Measurements from ENCODE around the gene MEPCE. TPM values are rescaled to one million over a fixed set of nuclear protein-coding genes. Genes with fewer than 3 reads are reported as not detected.
A peak's percentile ranks its signal among the peaks of the same experiment; 100 is the strongest.

Gene MEPCE
- total and polyA plus RNA-seq, 2 donors (not counting 1 experiment from before 2014, with no cell fraction given) = 11.4 to 26.6 TPM

DNA sequence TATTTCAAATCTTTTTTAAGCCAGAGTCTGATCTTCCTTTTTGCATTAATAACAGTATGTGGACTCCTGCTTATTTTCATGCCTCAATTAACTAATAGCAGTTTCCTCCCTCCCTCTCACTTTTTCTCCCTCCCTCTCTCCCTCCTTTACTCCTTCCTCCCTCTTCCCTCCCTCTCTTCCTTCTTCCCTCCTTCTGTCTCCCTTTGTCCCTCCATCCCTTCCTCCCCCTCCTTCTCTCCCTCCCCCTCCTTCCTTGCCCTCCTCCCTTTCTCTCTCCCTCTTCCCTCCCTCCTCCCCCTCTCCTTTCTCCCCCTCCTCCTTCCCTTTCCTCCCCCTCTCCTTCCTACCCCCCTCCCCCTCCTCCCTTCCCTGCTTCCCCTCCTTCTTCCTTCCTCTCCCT lies 3.1 kb upstream of the MEPCE start:
- H3K9ac ChIP-seq (ENCODE audit: insufficient read depth, low read length) = no peak overlapping the region
- no peak overlapping the region for H2AFZ ChIP-seq (ENCODE audit: low read length)
- no peak overlapping the region for H3K4me2 ChIP-seq (ENCODE audit: extremely low read depth, insufficient read depth, low read length)
- H4K20me1 ChIP-seq (ENCODE audit: control insufficient read depth, extremely low read depth, insufficient read depth, low read length) = no peaks in the 10 kb centered on the region
- no peak for DNase-seq (ENCODE audit: low read depth in 2 of 2)
- H3K36me3 ChIP-seq (ENCODE audit: control insufficient read depth, insufficient read depth, low read length) = peaks cover 3% of the 10 kb centered on the region
- H3K79me2 ChIP-seq (ENCODE audit: control insufficient read depth, insufficient read depth, low read length) = peaks cover 12% of the 10 kb centered on the region
- H3K4me1 ChIP-seq (ENCODE audit: control insufficient read depth, extremely low read depth, insufficient read depth, low read length) = peaks cover 4% of the 10 kb centered on the region
- H3K9me3 ChIP-seq (ENCODE audit: control insufficient read depth, insufficient read depth, low read depth, low read length) = no peaks in the 10 kb centered on the region
- H3K27ac ChIP-seq (ENCODE audit: insufficient read depth, low read length) = no peak overlapping the region
- TF ChIP-seq, protein P1, sequence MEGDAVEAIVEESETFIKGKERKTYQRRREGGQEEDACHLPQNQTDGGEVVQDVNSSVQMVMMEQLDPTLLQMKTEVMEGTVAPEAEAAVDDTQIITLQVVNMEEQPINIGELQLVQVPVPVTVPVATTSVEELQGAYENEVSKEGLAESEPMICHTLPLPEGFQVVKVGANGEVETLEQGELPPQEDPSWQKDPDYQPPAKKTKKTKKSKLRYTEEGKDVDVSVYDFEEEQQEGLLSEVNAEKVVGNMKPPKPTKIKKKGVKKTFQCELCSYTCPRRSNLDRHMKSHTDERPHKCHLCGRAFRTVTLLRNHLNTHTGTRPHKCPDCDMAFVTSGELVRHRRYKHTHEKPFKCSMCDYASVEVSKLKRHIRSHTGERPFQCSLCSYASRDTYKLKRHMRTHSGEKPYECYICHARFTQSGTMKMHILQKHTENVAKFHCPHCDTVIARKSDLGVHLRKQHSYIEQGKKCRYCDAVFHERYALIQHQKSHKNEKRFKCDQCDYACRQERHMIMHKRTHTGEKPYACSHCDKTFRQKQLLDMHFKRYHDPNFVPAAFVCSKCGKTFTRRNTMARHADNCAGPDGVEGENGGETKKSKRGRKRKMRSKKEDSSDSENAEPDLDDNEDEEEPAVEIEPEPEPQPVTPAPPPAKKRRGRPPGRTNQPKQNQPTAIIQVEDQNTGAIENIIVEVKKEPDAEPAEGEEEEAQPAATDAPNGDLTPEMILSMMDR (conservative IDR thresholded peaks at IDR 0.05 in 1 of 2, IDR thresholded peaks at IDR 0.05 in 1 of 2; ENCODE audit: low read depth in 1 of 2, low read length in 2 of 2) = no peak
- TF ChIP-seq EZH2 (IDR thresholded peaks at IDR 0.05; ENCODE audit: low read length, missing control alignments) = no peak
- H3K4me3 ChIP-seq (replicated peaks in 1 of 4; ENCODE audit: control extremely low read depth in 1 of 4, insufficient read depth in 1 of 4, low read depth in 3 of 4, low read length in 4 of 4) = no peak overlapping the region
- no peaks in the 10 kb centered on the region for H3K27me3 ChIP-seq (ENCODE audit: control insufficient read depth, insufficient read depth, low read length)

DNA sequence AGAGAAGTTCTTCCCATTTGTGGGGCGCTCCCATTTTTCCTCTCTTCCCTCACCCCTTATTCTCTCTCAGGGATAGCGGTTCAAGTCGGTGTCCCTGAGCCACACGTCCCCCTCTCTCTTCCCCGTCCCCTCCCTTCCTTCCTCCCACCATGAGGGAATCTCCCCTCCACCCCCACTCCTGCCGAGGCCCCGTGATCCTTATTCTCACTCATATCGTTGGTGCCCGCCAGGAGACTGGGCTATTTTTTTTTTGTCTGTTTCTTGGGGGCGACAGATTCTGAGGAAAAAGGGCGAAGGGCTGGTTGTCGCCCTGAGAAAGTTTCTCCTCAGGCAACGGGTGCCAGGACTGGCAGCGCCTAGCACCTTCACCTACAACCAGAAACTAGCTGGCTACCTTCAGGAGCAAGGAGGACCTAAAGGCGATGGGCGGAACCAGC lies 1.9 kb upstream of the MEPCE start:
- TF ChIP-seq, protein P1 (conservative IDR thresholded peaks at IDR 0.05 in 1 of 2, IDR thresholded peaks at IDR 0.05 in 1 of 2; ENCODE audit: low read depth in 1 of 2, low read length in 2 of 2) = no peak
- no peak for TF ChIP-seq EZH2 (IDR thresholded peaks at IDR 0.05; ENCODE audit: low read length, missing control alignments)

DNA sequence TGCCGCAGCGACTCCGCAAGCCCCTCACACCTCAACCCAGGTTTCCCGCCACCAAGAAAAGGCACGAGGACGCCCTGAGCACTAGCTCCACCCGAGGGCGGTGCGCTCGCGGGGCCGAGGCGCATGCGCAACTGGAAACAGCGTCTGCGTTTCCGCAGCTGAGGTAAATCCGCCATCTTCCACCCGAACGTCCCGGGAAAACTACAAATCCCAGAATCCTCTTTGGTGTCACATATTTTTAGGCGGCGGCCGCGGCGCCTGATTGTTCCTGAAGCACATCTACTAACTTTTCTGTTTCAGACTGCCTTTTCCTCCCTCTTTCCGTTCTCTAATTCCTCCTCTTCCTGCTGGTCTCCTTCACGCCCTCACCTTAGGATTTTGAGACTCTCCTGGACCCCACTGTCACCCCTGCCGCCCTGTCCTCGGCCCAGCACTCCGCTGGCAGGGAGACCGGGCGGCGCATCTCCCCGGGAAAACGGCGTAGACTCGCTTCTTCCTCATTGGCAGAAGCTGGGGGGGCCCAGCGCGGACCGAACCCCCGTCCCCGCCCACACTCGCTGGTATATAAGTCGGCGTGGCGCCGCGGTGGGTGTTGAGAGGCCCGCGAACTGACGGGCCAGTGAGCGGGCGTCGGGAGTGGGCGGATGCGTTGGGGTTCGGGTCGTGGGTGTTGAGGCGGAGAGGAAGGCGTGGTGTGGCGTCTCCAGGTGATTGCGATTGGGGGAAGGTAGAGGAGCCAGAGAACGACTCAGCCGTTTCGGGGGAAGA lies 1.2 kb upstream of the MEPCE start, which contains the start of gene ZCWPW1:
Gene ZCWPW1, minus strand, starts transcription at position 505 of the 768 bp plus-strand sequence. CDS start 8,054 bp downstream, outside the sequence.
- Histone ChIP-seq H4K20me1 (ENCODE audit: control insufficient read depth, extremely low read depth, insufficient read depth, low read length) (no peaks in the 10 kb centered on the region), H2AFZ (ENCODE audit: low read length) (peak within 1 kb of the TSS; percentile 98), H3K4me1 (ENCODE audit: control insufficient read depth, extremely low read depth, insufficient read depth, low read length) (peaks cover 4% of the 10 kb centered on the region), H3K9me3 (ENCODE audit: control insufficient read depth, insufficient read depth, low read depth, low read length) (no peaks in the 10 kb centered on the region), H3K4me2 (ENCODE audit: extremely low read depth, insufficient read depth, low read length) (peak within 1 kb of the TSS; percentile 98), H3K27ac (ENCODE audit: insufficient read depth, low read length) (peak within 1 kb of the TSS; percentile 100), H3K79me2 (ENCODE audit: control insufficient read depth, insufficient read depth, low read length) (peaks cover 29% of the 10 kb centered on the region), H3K27me3 (ENCODE audit: control insufficient read depth, insufficient read depth, low read length) (no peaks in the 10 kb centered on the region), H3K9ac (ENCODE audit: insufficient read depth, low read length) (peak within 1 kb of the TSS; percentile 99), H3K36me3 (ENCODE audit: control insufficient read depth, insufficient read depth, low read length) (peaks cover 7% of the 10 kb centered on the region), H3K4me3 (replicated peaks in 1 of 4; ENCODE audit: control extremely low read depth in 1 of 4, insufficient read depth in 1 of 4, low read depth in 3 of 4, low read length in 4 of 4) (peak within 1 kb of the TSS; percentile 75 to 88 (median 76))
- TF ChIP-seq, protein P1 (conservative IDR thresholded peaks at IDR 0.05 in 1 of 2, IDR thresholded peaks at IDR 0.05 in 1 of 2; ENCODE audit: low read depth in 1 of 2, low read length in 2 of 2) = no peak
- TF ChIP-seq EZH2 (IDR thresholded peaks at IDR 0.05; ENCODE audit: low read length, missing control alignments) = no peak
- DNase-seq (ENCODE audit: low read depth in 2 of 2) = peak; percentile 95 to 98

More for the DNA sequence above, 1.9 kb upstream of the MEPCE start:
- H4K20me1 ChIP-seq (ENCODE audit: control insufficient read depth, extremely low read depth, insufficient read depth, low read length) = no peaks in the 10 kb centered on the region
- peak overlapping the region; percentile 60 to 76 (median 69) for H3K4me3 ChIP-seq (replicated peaks in 1 of 4; ENCODE audit: control extremely low read depth in 1 of 4, insufficient read depth in 1 of 4, low read depth in 3 of 4, low read length in 4 of 4)
- peak overlapping the region; percentile 51 for H3K4me2 ChIP-seq (ENCODE audit: extremely low read depth, insufficient read depth, low read length)
- no peaks in the 10 kb centered on the region for H3K27me3 ChIP-seq (ENCODE audit: control insufficient read depth, insufficient read depth, low read length)
- peak overlapping the region; percentile 99 for H3K9ac ChIP-seq (ENCODE audit: insufficient read depth, low read length)
- DNase-seq (ENCODE audit: low read depth in 2 of 2) = no peak
- H2AFZ ChIP-seq (ENCODE audit: low read length) = peak overlapping the region; percentile 98
- no peaks in the 10 kb centered on the region for H3K9me3 ChIP-seq (ENCODE audit: control insufficient read depth, insufficient read depth, low read depth, low read length)
- peaks cover 23% of the 10 kb centered on the region for H3K79me2 ChIP-seq (ENCODE audit: control insufficient read depth, insufficient read depth, low read length)
- H3K36me3 ChIP-seq (ENCODE audit: control insufficient read depth, insufficient read depth, low read length) = peaks cover 3% of the 10 kb centered on the region
- H3K4me1 ChIP-seq (ENCODE audit: control insufficient read depth, extremely low read depth, insufficient read depth, low read length) = peaks cover 4% of the 10 kb centered on the region
- peak overlapping the region; percentile 100 for H3K27ac ChIP-seq (ENCODE audit: insufficient read depth, low read length)

Measured in fibroblast of lung (primary cell).